Left ventricle myocardium inferior (tissue), 1 donor: ENCODE results near the gene POFUT2. TPM values are rescaled to one million over a fixed set of nuclear protein-coding genes. Genes with fewer than 3 reads are reported as not detected.

Experiments used
- DNase-seq: peaks from one replicate; pipeline ENCODE4 v3.0.0-alpha.2; 2020
- H3K27ac ChIP-seq: fragments of 200-600 bp; replicated peaks from 2 replicates; pipeline ENCODE4 v1.8.0; 2021
- H3K27me3 ChIP-seq: fragments of 200-600 bp; 2 replicates; pipeline ENCODE4 v1.8.0; 2021; ENCODE audit warnings: low read depth
- H3K36me3 ChIP-seq: fragments of 200-600 bp; 2 replicates; pipeline ENCODE4 v1.8.0; 2021
- H3K4me1 ChIP-seq: fragments of 200-600 bp; 2 replicates; pipeline ENCODE4 v1.8.0; 2021
- H3K4me3 ChIP-seq: fragments of 200-600 bp; 2 replicates; pipeline ENCODE4 v1.8.0; 2021; ENCODE audit warnings: mild to moderate bottlenecking, moderate library complexity
- H3K9me3 ChIP-seq: fragments of 200-600 bp; replicated peaks from 2 replicates; pipeline ENCODE4 v1.8.0; 2021
- CTCF ChIP-seq: fragments of 200-600 bp; IDR thresholded peaks from 2 replicates; pipeline ENCODE4 v1.8.0; 2021; ENCODE audit warnings: antibody characterized with exemption, mild to moderate bottlenecking, borderline replicate concordance
- intact Hi-C: fragments of 100-400 bp; cut with micrococcal nuclease; formaldehyde crosslinking; loops from one replicate; pipeline ENCODE4 v1.11.0; 2022
- total RNA-seq: library from RNA; stranded (reverse); fragmentation: NEBNext Ultra II Directional; extraction: Animal tissue kit (Norgen Biotek cat#: 25700); gene quantifications from one replicate; pipeline ENCODE4 v1.2.1, GENCODE V29; 2021
- donor health status: DM: no; HTN: yes; CAD: no; lungs with severe emphysema.

POFUT2 gene
- total RNA-seq, 1 donor from 2014 or later = 20.9 TPM

- TF ChIP-seq CTCF = no peak
- no peak for DNase-seq
- no peak overlapping the region for H3K4me3 ChIP-seq
- peaks cover 46% of the 10 kb centered on the region for H3K27me3 ChIP-seq
- no peak overlapping the region for H3K27ac ChIP-seq
- peaks cover 20% of the 10 kb centered on the region for H3K9me3 ChIP-seq
- H3K36me3 ChIP-seq = no peaks in the 10 kb centered on the region
- no peaks in the 10 kb centered on the region for H3K4me1 ChIP-seq
- intact Hi-C loops = no loop called here
These were observed 50.3 kb downstream of the POFUT2 start for GRCh38 chr21:45237401-45237800.

GRCh38 chr21:45236481-45236880 is 51.2 kb downstream of the POFUT2 start:
- no peak overlapping the region for H3K4me3 ChIP-seq
- no peak for TF ChIP-seq CTCF

GRCh38 chr21:45235488-45235887 is 52.2 kb downstream of the POFUT2 start:
- no peak for TF ChIP-seq CTCF
- intact Hi-C loops = no loop called here
- Histone ChIP-seq H3K27ac (no peak overlapping the region), H3K36me3 (no peaks in the 10 kb centered on the region), H3K27me3 (peaks cover 48% of the 10 kb centered on the region), H3K4me1 (no peaks in the 10 kb centered on the region), H3K9me3 (peaks cover under 1% of the 10 kb centered on the region), H3K4me3 (no peak overlapping the region)
- DNase-seq = no peak

More at GRCh38 chr21:45236481-45236880, 51.2 kb downstream of the POFUT2 start:
- Histone ChIP-seq H3K9me3 (peaks cover 11% of the 10 kb centered on the region), H3K27me3 (peaks cover 48% of the 10 kb centered on the region), H3K4me1 (no peaks in the 10 kb centered on the region), H3K27ac (no peak overlapping the region), H3K36me3 (no peaks in the 10 kb centered on the region)
- no peak for DNase-seq
- intact Hi-C loops = no loop called here

GRCh38 chr21:45234965-45235364 is 52.7 kb downstream of the POFUT2 start:
- Histone ChIP-seq H3K36me3 (no peaks in the 10 kb centered on the region), H3K27me3 (peaks cover 48% of the 10 kb centered on the region), H3K4me1 (no peaks in the 10 kb centered on the region), H3K27ac (no peak overlapping the region), H3K4me3 (no peak overlapping the region), H3K9me3 (no peaks in the 10 kb centered on the region)
- intact Hi-C loops = no loop called here
- DNase-seq = no peak
- TF ChIP-seq CTCF = no peak

- Histone ChIP-seq H3K36me3 (no peaks in the 10 kb centered on the region), H3K4me3 (no peak overlapping the region), H3K27me3 (peaks cover 48% of the 10 kb centered on the region), H3K4me1 (no peaks in the 10 kb centered on the region), H3K9me3 (no peaks in the 10 kb centered on the region), H3K27ac (no peak overlapping the region)
- intact Hi-C loops = no loop called here
- TF ChIP-seq CTCF = no peak
- DNase-seq = no peak
These were observed 53.6 kb downstream of the POFUT2 start for GRCh38 chr21:45234127-45234526.

- DNase-seq = no peak
- intact Hi-C loops = no loop called here
- no peak overlapping the region for H3K4me3 ChIP-seq
These were observed 56.0 kb downstream of the POFUT2 start for GRCh38 chr21:45231705-45232104.

More at GRCh38 chr21:45231705-45232104, 56.0 kb downstream of the POFUT2 start:
- H3K9me3 ChIP-seq = no peaks in the 10 kb centered on the region
- no peaks in the 10 kb centered on the region for H3K4me1 ChIP-seq
- peaks cover 45% of the 10 kb centered on the region for H3K27me3 ChIP-seq
- no peak overlapping the region for H3K27ac ChIP-seq
- H3K36me3 ChIP-seq = no peaks in the 10 kb centered on the region
- TF ChIP-seq CTCF = no peak
